Endothelial cell of umbilical vein (primary cell): ENCODE results near the gene RFXANK.

Source experiments
- CTCF ChIP-seq, 2 donors: IDR thresholded peaks; 1 replicate in 1 of 2; 2 replicates in 1 of 2; pipeline ENCODE4 v1.5.1; 2011; ENCODE audit warnings: low read length in 2 of 2, mild to moderate bottlenecking in 2 of 2, moderate library complexity in 2 of 2, control low read depth in 1 of 2, inconsistent platforms in 1 of 2, low read depth in 1 of 2; ENCODE audit not compliant: insufficient read depth in 1 of 2; ENCODE audit errors: extremely low read depth in 1 of 2
- MAX ChIP-seq: IDR thresholded peaks from 2 replicates; pipeline ENCODE4 v1.6.1; 2011; ENCODE audit not compliant: insufficient read depth, insufficient read length
- POLR2A ChIP-seq: IDR thresholded peaks from 2 replicates; pipeline ENCODE4 v1.6.1; 2012; ENCODE audit warnings: low read depth, mild to moderate bottlenecking, control low read depth, low read length
- POLR2AphosphoS5 ChIP-seq: IDR thresholded peaks from 2 replicates; pipeline ENCODE4 v1.6.1; 2012; ENCODE audit warnings: low read depth, mild to moderate bottlenecking, control low read depth, low read length, moderate library complexity; ENCODE audit not compliant: insufficient read depth

GRCh38 chr19:19142347-19142746, 49.7 kb upstream of the RFXANK start:
- TF ChIP-seq POLR2A (no peak), CTCF (IDR thresholded peaks at IDR 0.05; ENCODE audit: extremely low read depth in 1 of 2, insufficient read depth in 1 of 2, low read depth in 1 of 2, low read length in 2 of 2) (no peak), POLR2AphosphoS5 (no peak), MAX (no peak)
